Right lobe of liver (tissue), 4 donors: ENCODE measurements around the gene CEP112.

Source experiments
- CTCF ChIP-seq, 4 donors: fragments of 200-600 bp in 3 of 4; fragments of 450-650 bp in 1 of 4; IDR thresholded peaks; one replicate each; pipeline versions ENCODE4 v1.5.1 to v1.8.0; 2016 to 2022; ENCODE audit warnings: antibody characterized with exemption in 4 of 4, mild to moderate bottlenecking in 2 of 4
- POLR2A ChIP-seq: fragments of 450-650 bp; IDR thresholded peaks from one replicate; pipeline ENCODE4 v1.6.1; 2017; ENCODE audit warnings: antibody characterized with exemption, mild to moderate bottlenecking
- donor health status: DM: no; HTN: no; CAD: no.
- donor health status: DM: no; HTN: no; CAD: no.
- donor health status: DM: no; HTN: yes; CAD: no.

GRCh38 chr17:65814418-65814817 is 377.5 kb downstream of the CEP112 start:
- TF ChIP-seq CTCF (IDR thresholded peaks at IDR 0.05) (no peak), POLR2A (no peak)
